ENCODE measurements around the gene ISYNA1.

The ISYNA1 gene

GRCh38 chr19:18431351-18432197 lies 6.4 kb downstream of the ISYNA1 start:
- no peak for DNase-seq (ENCODE audit: low read depth)

GRCh38 chr19:18430417-18431144 lies 7.4 kb downstream of the ISYNA1 start:
- DNase-seq (ENCODE audit: low read depth), result no peak

- DNase-seq (ENCODE audit: low read depth), result no peak
Measured at GRCh38 chr19:18429717-18430416, 8.1 kb downstream of the ISYNA1 start.

GRCh38 chr19:18428787-18429674 lies 8.9 kb downstream of the ISYNA1 start:
- DNase-seq (ENCODE audit: low read depth), result peak; percentile 77

GRCh38 chr19:18428173-18428786 lies 9.7 kb downstream of the ISYNA1 start:
- DNase-seq (ENCODE audit: low read depth), result no peak

GRCh38 chr19:18427743-18428113 lies 10.2 kb downstream of the ISYNA1 start:
- DNase-seq (ENCODE audit: low read depth), result no peak

GRCh38 chr19:18427080-18427742 lies 10.7 kb downstream of the ISYNA1 start:
- DNase-seq (ENCODE audit: low read depth), result no peak

GRCh38 chr19:18426416-18426767 lies 11.5 kb downstream of the ISYNA1 start:
- no peak for DNase-seq (ENCODE audit: low read depth)

- DNase-seq (ENCODE audit: low read depth), result no peak
Measured at GRCh38 chr19:18425515-18426415, 12.2 kb downstream of the ISYNA1 start.

GRCh38 chr19:18424890-18425514 lies 12.9 kb downstream of the ISYNA1 start:
- DNase-seq (ENCODE audit: low read depth), result no peak

- DNase-seq (ENCODE audit: low read depth), result no peak
Measured at GRCh38 chr19:18424122-18424889, 13.6 kb downstream of the ISYNA1 start.

- no peak for DNase-seq (ENCODE audit: low read depth)
Measured at GRCh38 chr19:18423258-18424020, 14.5 kb downstream of the ISYNA1 start.

GRCh38 chr19:18422530-18423191 lies 15.3 kb downstream of the ISYNA1 start:
- no peak for DNase-seq (ENCODE audit: low read depth)

- DNase-seq (ENCODE audit: low read depth), result no peak
Measured at GRCh38 chr19:18421371-18421959, 16.5 kb downstream of the ISYNA1 start.

GRCh38 chr19:18420930-18421329 lies 17.0 kb downstream of the ISYNA1 start:
- no peak for DNase-seq (ENCODE audit: low read depth)

GRCh38 chr19:18419699-18420460 lies 18.1 kb downstream of the ISYNA1 start:
- DNase-seq (ENCODE audit: low read depth), result peak; percentile 39
